Uterus (tissue), 2 donors: ENCODE results near the gene EIF4A2.

Experiments
- CTCF ChIP-seq, 4 experiments: fragments of 200-600 bp in 2 of 4; fragments of 450-650 bp in 2 of 4; sonication (generic) in 2 of 4; IDR thresholded peaks; one replicate each; pipeline ENCODE4 v1.5.1; 2016 to 2019; ENCODE audit warnings: antibody characterized with exemption in 4 of 4, mild to moderate bottlenecking in 2 of 4, moderate library complexity in 1 of 4
- POLR2A ChIP-seq, 2 donors: fragments of 450-650 bp; IDR thresholded peaks; one replicate each; pipeline ENCODE4 v1.6.1; 2016; ENCODE audit warnings: antibody characterized with exemption in 2 of 2, mild to moderate bottlenecking in 1 of 2, moderate library complexity in 1 of 2

GRCh38 chr3:186784820-186785494 lies 1.6 kb downstream of the EIF4A2 start:
- TF ChIP-seq CTCF (IDR thresholded peaks at IDR 0.05) (no peak), POLR2A (IDR thresholded peaks at IDR 0.05) (no peak)
